Measurements from ENCODE around the gene PCIF1. TPM values are rescaled to one million over a fixed set of nuclear protein-coding genes. Genes with fewer than 3 reads are reported as not detected.
A peak's percentile ranks its signal among the peaks of the same experiment; 100 is the strongest.

Gene PCIF1
- total and polyA plus RNA-seq, 12 donors: 12.6 to 47.1 (median 36.7) TPM

DNA sequence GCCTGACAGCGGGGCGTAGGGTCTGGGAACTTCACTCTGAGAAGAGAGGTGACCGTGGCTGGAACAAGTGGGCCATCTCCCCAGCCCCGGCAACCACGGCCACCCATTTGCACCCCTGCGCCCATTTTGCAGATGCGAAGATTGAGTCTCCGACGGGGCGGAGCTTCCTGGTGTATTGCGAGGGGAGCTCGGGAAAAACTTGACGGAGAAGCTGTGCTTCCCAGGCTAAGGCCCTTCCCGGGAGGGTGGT, 36.9 kb downstream of the PCIF1 start:
- 3 to 6% (median 3%) methylated on average over 7 to 14 of the region's 14 CpGs for WGBS, 4 donors
- Histone ChIP-seq H3K4me1 (replicated peaks in 1 of 2) (peaks cover 15 to 22% of the 10 kb centered on the region in 2 donors), H3K4me3 (peak overlapping the region; percentile 19 to 95 (median 84)), H3K27ac (peak overlapping the region; percentile 98 to 100 (median 99)), H3K36me3 (replicated peaks in 1 of 2) (peaks cover 0 to 32% of the 10 kb centered on the region in 2 donors), H3K9me3 (replicated peaks in 1 of 3) (no peaks in the 10 kb centered on the region), H3K27me3 (no peaks in the 10 kb centered on the region)
- peak in 1 of 2 donors; percentile 10 for TF ChIP-seq POLR2A (IDR thresholded peaks at IDR 0.05)
- TF ChIP-seq, protein P1, sequence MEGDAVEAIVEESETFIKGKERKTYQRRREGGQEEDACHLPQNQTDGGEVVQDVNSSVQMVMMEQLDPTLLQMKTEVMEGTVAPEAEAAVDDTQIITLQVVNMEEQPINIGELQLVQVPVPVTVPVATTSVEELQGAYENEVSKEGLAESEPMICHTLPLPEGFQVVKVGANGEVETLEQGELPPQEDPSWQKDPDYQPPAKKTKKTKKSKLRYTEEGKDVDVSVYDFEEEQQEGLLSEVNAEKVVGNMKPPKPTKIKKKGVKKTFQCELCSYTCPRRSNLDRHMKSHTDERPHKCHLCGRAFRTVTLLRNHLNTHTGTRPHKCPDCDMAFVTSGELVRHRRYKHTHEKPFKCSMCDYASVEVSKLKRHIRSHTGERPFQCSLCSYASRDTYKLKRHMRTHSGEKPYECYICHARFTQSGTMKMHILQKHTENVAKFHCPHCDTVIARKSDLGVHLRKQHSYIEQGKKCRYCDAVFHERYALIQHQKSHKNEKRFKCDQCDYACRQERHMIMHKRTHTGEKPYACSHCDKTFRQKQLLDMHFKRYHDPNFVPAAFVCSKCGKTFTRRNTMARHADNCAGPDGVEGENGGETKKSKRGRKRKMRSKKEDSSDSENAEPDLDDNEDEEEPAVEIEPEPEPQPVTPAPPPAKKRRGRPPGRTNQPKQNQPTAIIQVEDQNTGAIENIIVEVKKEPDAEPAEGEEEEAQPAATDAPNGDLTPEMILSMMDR (IDR thresholded peaks at IDR 0.05): no peak
- DNase-seq: no peak
- intact Hi-C loops (cut with DNase I): no loop called here

DNA sequence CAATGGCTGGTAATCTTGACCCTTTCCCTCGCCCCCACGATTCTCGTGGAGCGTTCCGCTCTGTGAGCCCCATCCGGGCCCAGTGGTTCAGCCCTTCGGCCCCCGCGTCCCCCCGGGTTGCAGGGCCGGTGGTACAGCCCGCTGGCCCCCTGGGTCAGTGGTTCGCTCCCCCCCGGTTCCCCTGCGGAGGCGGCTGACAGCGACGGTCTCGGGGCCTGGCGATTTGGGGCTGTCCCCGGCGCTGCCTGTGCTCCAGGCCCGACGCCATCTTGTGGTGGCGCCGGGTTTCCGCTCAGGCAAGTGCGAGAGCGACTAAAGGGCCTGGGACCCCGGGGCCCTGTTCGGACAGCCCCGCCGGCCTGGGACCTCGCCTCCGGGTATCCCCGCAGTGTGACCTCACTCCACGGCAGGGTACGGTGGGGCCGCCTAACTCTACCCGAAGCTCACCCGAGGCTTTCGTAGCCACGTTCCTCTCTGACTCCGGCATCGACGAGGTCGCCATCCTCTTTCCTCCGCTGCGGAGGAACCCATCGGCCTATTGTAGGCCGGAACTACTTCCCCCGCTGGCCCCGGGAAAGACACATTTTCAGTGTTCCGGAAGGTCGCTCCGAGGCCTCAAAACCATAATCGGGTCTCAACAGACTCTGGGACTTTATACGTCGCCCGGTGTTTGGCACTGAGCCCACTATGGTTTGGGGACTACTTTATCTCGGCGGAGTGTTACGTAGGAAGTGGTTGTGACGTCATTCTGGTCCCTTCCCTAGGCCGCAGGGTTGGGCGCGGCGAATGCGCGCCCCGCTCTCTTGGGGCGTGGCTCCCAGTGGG, 37.4 kb downstream of the PCIF1 start, which contains the start of gene ZNF335:
Gene ZNF335 (minus strand): TSS at position 529 of the 825 bp plus-strand sequence. CDS start 793 bp downstream, outside the sequence.
- 0% methylated on average over 9 to 72 of the region's 72 CpGs for WGBS, 4 donors
- Histone ChIP-seq H3K27ac (peak within 1 kb of the TSS; percentile 98 to 100 (median 99)), H3K36me3 (replicated peaks in 1 of 2) (peaks cover 0 to 26% of the 10 kb centered on the region in 2 donors), H3K9me3 (replicated peaks in 1 of 3) (no peaks in the 10 kb centered on the region), H3K4me1 (replicated peaks in 1 of 2) (peaks cover 15 to 22% of the 10 kb centered on the region in 2 donors), H3K4me3 (peak within 1 kb of the TSS; percentile 19 to 95 (median 84)), H3K27me3 (no peaks in the 10 kb centered on the region)
- TF ChIP-seq, protein P1 (IDR thresholded peaks at IDR 0.05): peak; percentile 30 to 72 (median 50)
- peak; percentile 84 to 96 for TF ChIP-seq POLR2A (IDR thresholded peaks at IDR 0.05)
- intact Hi-C loops (cut with DNase I): no loop called here
- peak; percentile 95 to 97 (median 96) for DNase-seq

DNA sequence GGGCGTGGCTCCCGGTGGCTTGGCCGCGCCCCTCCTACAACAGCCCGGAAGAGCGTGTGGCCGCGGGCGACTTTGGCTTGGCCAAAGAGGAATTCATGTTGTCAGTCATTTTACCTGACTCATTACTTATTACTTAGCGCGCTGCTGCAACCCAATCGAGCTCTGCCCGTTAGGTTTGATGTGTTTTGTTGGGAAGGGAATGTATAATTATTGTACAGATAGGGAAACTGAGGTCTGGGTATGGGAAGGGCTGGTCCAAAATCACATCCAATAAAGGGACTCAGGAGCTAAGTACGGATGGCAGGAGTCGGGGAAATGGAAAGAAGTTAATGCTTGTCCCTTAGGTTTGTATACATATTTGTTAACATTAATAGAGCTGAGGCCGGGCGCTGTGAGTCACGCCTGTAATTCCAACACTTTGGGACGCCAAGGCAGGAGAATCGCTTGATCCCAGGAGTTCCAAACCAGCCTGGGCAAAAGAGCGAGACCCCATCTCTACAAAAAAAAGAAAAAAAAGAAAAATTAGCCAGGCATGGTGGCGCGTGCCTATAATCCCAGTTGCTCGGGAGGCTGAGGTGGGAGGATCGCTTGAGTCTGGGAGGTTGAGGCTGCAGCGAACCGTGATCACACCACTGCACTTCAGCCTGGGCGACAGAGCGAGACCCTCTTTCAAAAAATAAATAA, 38.2 kb downstream of the PCIF1 start:
- Histone ChIP-seq H3K9me3 (replicated peaks in 1 of 3) (no peaks in the 10 kb centered on the region), H3K27me3 (no peaks in the 10 kb centered on the region), H3K4me1 (replicated peaks in 1 of 2) (peaks cover 15 to 22% of the 10 kb centered on the region in 2 donors), H3K36me3 (replicated peaks in 1 of 2) (peaks cover 0 to 19% of the 10 kb centered on the region in 2 donors), H3K27ac (peak overlapping the region in 4 of 5 donors; percentile 99 to 100 (median 99)), H3K4me3 (peak overlapping the region in 1 of 4 donors; percentile 80)
- 44 to 70% (median 52%) methylated on average over 18 to 29 of the region's 29 CpGs for WGBS, 4 donors
- TF ChIP-seq, protein P1 (IDR thresholded peaks at IDR 0.05): no peak
- TF ChIP-seq POLR2A (IDR thresholded peaks at IDR 0.05): no peak
- peak in 5 of 7 donors; percentile 22 to 94 (median 52) for DNase-seq
- intact Hi-C loops (cut with DNase I): no loop called here

DNA sequence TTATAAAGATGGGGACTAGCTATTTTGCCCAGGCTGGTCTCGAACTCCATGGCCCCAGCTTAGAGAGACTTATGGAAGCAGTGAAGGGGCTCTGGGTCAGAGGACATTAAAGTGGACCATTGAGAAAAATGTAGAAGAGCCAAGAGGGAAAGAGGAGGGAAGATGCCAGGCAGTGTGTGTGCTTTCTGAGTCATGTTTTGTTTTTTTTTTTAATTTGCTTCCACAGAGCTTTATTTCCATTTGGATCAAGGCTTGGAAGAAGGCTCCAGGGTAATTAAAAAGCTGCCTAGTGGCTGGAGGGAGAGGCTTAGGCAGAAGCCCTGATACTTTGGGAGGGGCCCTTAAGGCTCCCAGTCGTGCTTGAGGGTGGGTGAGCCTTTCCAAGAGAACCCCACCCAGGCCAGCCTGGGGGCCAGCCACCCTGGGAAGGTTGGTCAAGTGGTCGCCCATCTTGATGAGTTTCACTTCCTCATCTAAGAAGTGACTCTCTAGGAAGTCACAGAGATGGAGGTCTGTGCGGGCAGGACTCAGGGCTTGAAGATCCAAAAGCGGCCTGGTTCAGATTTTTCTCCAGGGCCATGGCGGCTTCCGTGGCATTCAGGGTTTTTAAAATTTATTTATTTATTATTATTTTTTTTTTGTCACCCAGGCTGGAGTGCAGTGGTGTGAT, 40.5 kb downstream of the PCIF1 start:
- DNase-seq: peak in 1 of 7 donors; percentile 19
- 72 to 81% (median 76%) methylated on average over 6 to 7 of the region's 7 CpGs for WGBS, 4 donors
- TF ChIP-seq, protein P1 (IDR thresholded peaks at IDR 0.05): no peak
- no peak for TF ChIP-seq POLR2A (IDR thresholded peaks at IDR 0.05)
- Histone ChIP-seq H3K4me1 (replicated peaks in 1 of 2) (peaks cover 3 to 12% of the 10 kb centered on the region in 2 donors), H3K27me3 (no peaks in the 10 kb centered on the region), H3K36me3 (replicated peaks in 1 of 2) (no peaks in the 10 kb centered on the region), H3K27ac (peak overlapping the region in 1 of 5 donors; percentile 51), H3K9me3 (replicated peaks in 1 of 3) (no peaks in the 10 kb centered on the region), H3K4me3 (no peak overlapping the region)
- intact Hi-C loops (cut with DNase I): no loop called here
